Activated CD4-positive, alpha-beta T cell treated with anti-CD3 and anti-CD28 coated beads, Interleukin-2, Interleukin-6, amounts not matched to agents 100 ng/mL and 50 ng/mL, durations not matched to agents 16 hours and 8 hours (primary cell): Measurements from ENCODE around the gene SNW1.
"Not testable (repeated sequence)": the region's sequence is repeated elsewhere in the genome, so short reads cannot be mapped to it uniquely, and the experiment has no call there.

Source experiments
- DNase-seq: peaks from one replicate; pipeline ENCODE4 v3.0.0-alpha.2; 2020

Gene SNW1

DNA sequence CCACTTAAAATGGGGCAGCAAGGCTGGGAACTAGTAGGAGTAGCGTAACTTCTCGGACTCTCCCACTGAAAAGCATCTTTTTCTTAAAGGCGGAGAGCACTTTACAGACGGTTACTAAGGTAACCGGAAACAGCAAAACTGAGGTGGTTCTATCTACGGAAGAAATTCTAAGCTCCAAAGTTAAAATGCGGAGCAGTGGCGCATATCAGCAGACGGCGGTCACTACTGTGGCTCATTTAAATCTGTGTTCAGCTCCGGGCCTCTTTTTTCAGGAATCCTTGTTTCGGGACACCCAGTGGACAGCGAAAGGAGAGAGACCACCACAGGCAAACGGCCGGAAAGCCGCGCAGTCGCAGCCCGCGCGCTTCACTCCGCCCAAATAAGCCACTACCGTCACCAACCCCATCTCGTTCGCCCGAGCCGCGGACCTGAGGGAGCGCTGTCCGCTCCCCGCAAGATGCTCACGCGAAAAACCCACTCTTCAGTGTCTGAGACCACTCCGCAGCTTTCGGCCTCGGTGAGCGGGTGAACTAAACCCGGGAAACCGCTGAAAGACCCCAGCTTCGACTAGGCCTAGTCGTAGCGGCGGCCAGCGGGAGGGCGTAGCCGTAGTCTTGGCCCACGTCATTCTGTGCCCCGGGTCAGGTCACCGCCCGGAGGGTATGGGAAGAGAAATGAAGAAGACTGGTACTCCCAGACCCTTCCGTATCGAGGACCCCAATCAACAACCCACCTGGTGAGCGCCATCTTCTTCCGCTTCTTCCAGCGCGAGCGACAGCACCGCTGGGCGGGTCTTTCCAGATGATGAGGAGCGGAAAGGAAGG is at the start of gene SNW1:
SNW1 (minus strand) TSS at position 776 of the 824 bp plus-strand sequence; CDS start at position 747, 29 bp downstream.
- DNase-seq, result peak; percentile 95

DNA sequence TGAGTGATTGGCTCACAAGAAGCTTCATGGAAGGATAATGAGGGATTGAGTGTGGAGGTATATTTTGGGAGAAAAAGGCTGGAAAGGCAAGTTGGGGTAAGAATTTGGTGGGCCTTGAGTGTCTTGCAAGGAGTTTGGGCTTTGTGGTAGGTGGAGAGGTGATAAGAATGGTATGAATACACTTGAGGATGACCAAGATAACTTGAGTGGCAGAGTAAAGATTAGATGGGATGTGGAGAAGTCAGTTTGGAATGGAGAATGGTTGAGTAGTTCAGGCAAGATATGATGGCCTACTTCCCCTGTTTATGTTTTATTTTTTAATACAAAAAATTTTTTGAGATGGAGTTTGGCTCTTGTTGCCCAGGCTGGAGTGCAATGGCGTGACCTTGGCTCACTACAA is 48.1 kb upstream of the SNW1 start:
- no peak for DNase-seq

DNA sequence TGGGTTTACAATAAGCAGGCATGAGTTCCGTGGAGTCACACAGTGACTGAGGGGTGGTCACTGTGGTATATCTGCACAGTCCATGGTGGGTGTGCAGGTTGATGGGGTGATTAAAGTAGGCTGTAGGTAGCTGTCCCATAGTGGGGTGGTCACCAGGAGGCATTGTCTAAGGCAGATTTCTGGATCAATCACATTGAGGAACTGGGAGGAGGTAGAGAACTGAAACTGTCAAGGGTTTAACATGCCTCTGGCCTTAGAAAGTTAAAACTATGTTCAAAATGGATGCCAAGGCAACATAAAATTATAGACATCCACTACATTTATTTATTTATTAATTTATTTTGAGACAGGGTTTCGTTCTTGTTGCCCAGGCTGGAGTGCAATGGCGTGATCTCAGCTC is 47.3 kb upstream of the SNW1 start:
- no peak for DNase-seq

DNA sequence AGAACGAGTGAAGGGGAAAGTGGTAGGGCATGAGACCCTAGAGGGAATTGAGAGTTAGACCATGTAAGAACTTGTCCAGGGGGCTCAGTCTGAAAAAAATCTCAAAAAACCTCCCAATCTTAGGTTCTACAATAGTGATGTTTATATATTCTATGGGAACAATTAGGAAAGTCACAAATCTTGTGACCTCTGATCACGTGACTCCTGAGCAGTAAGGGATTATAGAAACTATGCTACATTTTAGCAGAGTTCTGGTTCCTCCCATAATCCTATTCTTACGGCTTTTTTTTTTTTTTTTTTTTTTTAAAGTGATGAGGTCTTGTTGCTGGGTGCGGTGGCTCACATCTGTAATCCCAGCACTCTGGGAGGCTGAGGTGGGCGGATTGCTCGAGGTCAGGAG is 44.8 kb upstream of the SNW1 start:
- no peak for DNase-seq

DNA sequence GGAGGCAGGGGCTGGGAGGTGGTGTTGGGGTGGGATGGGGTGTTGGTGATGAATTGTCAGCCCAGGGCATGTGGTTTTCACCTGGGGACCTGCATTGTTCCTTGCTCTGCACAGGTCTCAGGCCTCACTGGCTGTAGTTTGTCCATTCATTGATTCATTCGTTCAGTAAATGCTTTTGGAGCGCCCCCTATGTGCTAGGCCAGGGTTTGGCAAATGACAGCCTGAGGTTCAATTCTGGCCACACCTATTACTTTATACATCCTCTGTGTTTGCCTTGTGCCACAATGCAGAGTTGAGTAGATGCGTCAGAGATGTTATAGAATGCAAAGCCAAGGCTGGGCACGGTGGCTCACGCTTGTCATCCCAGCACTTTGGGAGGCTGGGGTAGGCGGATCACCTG is 43.6 kb upstream of the SNW1 start:
- peak; percentile 62 for DNase-seq

DNA sequence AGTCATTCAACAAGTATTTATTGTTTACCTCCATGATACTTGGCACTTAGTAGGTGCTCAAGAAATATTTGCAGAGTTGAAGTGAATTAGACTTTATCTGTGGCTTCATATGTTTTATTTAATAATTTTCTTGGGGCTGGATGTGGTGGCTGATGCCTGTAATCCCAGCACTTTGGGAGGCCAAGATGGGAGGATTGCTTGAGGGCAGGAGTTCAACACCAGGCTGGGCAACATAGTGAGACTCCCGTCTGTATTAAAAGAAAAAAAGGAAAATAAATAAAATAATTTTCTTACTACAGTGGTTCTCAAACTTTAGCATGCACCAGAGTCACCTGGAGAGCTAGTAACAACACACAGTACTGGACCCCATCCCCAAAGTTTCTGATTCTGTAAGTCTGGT is 39.9 kb upstream of the SNW1 start:
- no peak for DNase-seq

DNA sequence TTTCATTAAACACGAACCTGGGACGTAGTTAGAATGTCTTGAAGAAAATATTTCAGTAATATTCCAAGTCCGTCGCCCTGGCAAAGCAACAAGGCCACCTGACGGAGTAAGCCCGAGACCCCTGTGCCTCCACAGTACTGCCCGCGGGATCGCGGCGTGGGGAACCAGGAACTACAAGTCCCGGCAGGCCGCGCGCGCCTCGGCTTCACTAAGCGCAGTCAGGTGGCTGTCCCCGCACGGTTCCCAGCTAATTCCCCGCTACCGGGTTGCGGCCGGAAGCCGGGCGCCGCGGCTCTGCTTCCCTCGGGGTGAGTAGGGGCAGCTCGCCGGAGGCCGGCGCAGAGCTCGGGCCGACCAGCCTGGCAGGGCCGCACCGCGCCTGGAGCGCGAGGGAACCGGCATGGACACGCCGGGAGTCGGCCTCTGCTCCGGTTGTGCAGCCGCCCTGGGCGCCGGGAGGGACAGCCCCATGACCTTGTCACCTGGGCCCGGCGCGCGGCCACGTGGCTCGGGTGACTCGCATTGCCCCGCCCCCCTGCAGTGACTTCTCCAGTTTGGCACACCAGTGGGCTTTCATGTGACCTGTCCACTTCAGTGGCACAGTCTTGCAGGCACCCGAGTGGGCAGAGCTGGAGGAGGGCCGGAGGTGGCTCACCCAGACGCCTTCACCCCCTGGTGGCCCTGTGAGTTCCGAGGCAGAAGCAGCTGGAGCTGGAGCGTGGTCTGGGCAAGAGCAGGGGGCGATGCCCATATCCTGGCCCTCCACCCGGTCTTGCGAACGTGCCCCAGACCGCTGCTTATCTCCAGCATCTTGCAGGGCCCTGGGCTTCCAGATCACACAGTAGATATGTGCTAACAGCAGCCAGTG is 39.1 kb upstream of the SNW1 start, which contains the start of gene ADCK1:
ADCK1 (plus strand) TSS at position 247 of the 868 bp plus-strand sequence. CDS start 18,870 bp downstream, outside the sequence.
- DNase-seq, result peak; percentile 90

DNA sequence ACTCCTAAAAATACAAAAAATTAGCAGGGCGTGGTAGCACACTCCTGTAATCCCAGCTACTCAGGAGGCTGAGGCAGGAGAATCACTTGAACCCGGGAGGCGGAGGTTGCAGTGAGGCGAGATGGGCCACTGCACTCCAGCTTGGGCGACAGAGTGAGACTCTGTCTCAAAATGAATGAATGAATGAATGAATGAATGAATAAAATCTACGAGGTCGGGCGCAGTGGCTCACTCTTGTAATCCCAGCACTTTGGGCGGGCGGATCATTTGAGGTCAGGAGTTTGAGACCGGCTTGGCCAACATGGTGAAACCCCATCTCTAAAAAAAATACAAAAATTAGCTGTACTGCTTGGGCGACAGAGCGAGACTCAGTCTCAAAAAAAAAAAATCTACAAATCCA is 38.5 kb upstream of the SNW1 start:
- DNase-seq, result not testable (repeated sequence)

DNA sequence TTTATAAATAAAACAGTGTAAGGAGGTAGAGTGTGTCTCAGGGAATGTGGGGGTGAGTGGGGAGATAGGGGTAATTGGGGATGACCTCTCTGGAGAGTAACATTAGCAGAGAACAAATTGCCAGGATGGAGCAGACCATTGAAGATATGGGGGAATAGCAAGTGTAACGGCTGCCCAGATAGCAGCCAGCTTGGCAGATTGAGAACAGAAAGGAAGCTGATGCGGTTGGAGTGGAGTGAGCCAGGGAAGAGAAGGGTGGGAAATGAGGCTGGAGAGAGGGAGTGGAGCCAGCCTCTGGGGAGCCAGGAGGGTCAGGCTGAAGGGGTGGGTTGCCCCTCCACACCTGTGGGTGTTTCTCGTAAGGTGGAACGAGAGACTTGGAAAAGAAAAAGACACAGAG is 33.4 kb upstream of the SNW1 start:
- DNase-seq, result no peak

DNA sequence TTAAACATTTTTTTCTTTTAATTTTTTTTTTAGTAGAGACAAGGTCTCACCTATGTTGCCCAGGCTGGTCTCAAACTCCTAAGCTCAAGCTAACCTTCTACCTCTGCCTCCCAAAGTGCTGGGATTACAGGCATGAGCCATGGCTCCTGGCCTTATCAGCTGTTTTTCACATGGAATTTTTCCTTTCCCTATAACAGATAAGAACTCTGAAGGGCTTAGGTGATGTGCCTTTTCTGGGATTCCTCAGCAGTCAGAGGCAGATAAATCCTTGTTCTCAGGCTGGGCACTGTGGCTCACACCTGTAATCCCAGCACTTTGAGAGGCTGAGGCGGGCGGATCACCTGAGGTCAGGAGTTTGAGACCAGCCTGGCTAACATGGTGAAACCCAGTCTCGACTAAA is 32.3 kb upstream of the SNW1 start:
- not testable (repeated sequence) for DNase-seq

DNA sequence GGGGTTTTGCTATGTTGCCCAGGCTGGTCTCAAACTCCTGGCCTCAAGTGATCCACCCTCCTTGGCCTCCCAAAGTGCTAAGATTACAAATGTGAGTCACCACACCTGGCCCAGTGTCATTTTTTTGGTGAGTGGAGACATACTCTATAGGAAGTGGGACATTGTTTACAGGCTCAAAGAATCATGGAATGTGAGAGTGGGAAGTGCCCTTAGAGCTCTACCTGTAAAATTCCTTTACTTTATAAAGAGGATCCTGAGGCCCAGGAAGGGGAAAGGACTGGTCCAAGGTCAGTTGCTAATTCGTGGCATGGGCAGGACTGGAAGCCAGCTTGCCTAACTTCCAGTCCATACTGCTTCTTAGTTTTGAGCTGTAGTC is 30.3 kb upstream of the SNW1 start:
- DNase-seq, result no peak

DNA sequence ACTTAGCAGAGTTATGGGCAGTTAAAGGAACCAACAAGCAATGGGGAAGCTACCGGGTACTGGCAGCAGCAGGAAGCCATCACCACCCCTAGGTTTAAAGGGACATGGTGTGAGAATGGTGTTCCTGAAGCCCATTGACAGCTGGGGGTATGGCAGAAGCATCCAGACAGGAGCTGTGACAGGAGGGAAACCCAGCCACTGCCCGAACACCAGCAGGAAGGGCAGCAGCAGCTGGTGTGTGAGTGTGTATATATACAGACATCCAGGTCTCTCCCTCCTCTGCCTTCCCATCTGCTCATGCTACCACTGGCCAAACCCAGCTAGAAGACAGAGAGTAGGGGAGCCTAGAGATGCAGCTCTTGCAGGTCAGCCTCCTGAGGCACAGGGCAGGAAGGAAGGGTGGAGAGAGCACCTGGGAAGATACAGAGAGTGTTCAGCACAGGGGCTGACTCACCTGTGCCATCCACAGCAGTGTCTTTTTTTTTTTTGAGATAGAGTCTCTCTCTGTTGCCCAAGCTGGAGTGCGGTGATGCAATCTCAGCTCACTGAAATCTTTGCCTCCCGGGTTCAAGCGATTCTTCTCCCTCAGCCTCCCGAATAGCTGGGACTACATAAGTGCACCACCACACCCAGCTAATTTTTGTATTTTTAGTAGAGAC is 29.7 kb upstream of the SNW1 start:
- DNase-seq, result no peak

DNA sequence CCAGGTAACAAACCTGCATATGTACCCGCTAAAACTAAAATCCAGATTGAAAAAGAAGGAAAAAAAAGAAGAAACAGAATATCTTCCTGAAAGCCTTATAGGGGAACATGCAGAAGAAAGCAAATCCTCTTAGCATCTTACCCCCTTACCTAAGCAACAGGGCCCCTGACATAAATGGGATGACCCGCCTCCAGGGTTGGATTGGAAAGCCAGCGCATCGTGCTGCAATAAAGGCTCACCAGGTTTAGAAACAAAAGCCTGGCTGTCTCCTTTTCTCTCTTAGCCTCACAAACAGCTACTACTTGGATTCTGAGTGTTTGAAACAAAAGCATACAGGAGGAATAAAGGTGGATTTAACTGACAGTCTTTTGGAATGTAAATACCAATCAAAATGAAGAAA is 25.2 kb upstream of the SNW1 start:
- DNase-seq, result no peak

DNA sequence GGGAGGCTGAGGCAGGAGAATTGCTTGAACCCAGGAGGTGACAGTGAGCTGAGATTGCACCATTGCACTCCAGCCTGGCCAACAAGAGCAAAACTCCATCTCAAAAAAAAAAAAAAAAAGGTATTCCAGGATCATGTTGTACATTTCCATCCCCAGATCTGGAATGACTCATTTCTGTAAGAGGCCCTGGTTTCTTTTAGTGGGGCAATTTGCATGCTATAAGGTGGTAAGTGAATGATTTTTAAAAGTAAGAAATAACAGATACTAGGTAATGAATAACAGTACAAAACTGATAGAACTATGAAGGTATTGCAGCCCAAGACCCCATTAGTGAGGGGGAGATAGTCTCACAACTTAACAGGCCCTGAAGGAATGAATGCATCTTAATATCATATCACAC is 21.2 kb upstream of the SNW1 start:
- no peak for DNase-seq

DNA sequence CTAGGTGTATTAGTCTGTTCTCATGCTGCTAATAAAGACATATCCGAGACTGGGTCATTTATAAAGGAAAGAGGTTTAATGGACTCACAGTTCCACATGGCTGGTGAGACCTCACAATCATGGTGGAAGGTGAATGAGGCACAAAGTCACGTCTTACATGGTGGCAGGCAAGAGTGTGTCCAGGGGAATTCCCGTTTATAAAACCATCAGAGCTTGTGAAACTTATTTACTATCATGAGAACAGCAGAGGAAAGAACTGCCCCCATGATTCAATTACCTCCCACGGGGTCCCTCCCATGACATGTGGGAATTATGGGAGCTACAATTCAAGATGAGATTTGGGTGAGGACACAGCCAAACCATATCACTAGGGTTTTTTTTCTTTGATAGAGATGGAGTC is 13.0 kb upstream of the SNW1 start:
- not testable (repeated sequence) for DNase-seq

DNA sequence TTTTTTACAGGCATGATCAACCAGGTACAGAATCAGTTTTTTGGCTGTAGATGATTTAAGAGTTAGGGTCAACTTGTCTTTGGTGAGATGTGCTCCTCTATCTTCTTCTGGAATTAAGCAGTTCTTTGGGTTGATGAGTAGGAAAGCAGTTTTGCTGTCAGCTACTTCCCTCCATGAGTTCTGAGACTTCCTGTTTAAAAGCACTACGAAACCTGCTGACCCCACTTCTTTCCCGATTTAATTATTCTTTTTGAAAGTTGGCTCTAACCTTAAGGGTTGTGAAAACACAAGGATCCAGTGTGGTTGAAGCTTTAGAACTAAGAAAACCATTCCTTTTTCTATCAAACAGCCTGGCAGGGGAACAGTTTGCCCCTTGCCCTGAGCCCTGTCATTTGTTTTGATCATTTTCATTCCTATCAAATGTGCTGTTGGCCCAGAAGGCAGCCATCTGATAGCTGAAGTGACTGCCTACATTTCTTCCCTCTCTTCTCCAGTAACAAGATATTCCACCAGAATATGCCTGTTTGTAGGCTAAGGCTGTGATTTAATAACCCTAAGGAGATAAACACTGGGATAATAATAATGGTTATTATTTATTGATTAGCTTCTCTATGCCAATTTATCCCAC is 7.6 kb upstream of the SNW1 start:
- DNase-seq, result not testable (repeated sequence)

DNA sequence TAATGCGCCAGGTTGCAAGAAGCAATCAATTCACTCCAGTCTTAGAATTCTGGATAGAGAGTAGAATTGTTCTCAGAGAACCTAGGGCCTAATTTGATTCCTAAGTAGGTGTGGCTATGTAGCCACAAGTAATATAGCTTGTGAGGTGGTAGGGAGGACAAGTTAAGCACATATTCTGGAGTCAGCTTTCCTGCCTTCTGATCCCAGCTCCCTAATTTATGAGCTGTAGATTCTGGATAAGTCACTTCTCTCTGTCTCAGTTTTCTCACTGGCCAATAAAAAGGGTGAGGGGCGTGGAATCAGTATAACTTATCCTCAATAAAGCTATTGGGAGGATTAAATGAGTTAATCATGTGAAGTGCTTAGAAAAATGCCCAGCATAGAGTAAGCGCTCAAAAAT is 3.0 kb upstream of the SNW1 start:
- DNase-seq, result no peak

DNA sequence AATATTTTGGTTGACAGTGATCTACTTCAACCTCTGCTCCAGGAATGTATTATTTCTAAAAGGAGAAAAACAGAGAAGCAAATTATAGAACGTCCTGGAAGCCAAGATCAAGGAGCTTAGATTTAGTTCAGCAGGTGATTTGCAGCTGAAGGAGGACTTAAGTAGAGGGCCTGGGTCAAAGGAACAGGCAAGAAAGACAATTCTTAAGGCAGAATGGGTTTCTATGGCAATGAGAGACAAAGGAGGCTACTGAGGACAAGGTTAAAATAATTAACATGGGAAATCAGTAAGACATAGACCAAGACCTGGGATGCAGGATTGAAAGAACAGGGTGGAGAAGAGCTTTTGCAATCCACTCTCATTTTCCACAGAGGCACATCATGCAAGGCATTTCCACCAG is 2.4 kb upstream of the SNW1 start:
- no peak for DNase-seq

DNA sequence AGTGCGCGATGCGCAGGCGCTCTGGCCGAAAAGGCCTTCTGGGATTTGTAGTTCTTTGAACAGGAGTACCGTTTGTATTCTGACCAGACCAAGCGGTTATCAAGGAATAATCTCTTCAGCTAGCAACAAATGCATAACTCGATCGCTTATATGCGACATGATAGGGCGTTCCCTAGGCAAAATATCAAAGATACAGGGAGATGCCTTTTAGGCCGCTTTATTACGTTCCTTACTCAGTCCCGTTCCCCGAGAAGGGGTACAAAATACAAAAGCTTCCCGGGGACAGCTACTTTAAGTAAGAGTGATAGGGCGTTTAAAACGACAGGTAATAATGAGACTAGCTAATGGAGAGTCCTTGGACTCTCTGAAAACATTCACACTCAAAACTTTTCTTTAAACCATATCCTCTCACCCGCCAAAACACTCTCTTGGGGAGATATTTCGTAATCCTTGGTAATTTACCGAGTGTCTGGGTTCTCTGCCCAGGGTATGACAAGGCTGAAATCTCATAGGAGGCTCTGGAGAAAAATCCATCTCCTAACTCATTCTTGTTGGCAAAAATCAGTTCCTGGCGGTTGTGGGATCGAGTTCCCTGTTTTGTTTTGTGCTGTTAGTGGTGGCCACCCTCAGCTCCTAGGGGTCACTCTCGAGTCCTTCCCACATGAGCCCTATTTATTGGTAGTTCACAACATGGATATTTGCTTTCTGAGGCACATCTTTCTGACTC is 412 bp upstream of the SNW1 start:
- peak; percentile 20 for DNase-seq

DNA sequence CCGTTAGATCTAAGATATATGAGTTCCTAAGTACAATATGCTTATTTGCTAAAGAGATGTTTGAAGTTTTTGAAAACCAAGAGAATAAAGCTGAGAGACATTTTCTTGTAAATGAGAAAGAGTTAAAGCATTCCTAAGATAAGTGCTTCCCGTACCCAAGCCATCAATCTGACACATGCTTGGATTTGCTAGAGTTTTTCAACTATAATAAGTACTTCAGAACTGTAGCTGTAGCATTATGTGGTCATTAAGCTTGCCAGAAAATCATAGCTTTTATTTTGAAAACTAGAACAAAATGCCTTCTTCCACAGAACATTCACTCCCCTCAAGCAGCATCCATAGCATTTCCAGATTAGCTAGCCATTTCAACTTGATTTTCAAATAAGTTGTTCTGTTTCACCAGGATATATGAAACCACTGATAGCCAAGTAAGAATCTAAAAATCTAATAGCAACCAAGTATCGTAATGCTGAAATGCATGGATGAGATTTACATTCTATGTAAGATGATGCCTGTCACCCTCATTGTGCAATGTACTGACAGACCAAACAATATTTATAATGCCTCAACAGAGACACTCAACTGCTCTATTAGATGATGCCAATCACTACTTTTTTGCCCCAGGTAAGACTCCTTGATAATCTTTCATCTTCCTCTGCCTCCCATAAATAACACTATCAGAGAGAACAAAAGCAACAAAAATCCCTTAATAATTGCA is 8.0 kb downstream of the SNW1 start:
- DNase-seq, result no peak

DNA sequence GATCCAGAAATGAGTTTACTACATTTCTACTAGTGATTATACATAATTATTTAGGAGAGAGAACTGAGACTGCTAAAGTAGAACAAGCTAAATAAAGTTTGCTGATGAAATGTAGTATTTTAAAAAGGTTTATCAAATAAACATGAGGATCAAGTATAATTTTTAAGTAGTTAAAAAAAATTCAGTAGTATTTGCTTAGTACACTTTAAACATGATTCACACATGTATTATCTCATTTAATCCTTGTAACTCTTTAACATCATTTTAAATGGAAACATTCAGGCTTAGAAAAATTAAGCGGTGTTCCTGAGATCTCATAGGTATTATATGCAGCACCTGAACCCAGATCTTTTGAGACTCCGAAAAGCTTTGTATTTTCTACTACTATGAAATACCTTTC is 8.7 kb downstream of the SNW1 start:
- no peak for DNase-seq

DNA sequence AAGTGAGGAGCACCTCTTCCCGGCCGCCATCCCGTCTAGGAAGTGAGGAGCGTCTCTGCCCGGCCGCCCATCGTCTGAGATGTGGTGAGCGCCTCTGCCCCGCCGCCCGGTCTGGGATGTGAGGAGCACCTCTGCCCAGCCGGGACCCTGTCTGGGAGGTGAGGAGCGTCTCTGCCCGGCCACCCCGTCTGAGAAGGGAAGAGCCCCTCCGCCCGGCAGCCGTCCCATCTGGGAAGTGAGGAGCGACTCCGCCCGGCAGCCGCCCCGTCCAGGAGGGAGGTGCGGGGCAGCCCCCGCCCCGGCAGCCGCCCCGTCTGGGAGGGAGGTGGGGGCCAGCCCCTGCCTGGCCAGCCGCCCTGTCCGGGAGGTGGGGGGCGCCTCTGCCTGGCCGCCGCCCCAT is 13.5 kb downstream of the SNW1 start:
- DNase-seq, result not testable (repeated sequence)
